GM21529 (cell line): Measurements from ENCODE around the gene ATP5MK.
"Not testable (repeated sequence)": the region's sequence is repeated elsewhere in the genome, so short reads cannot be mapped to it uniquely, and the experiment has no call there.

ENCODE experiments used
- ATAC-seq: cut with Tn5 transposase; IDR thresholded peaks from one replicate; pipeline ENCODE4 v1.9.1; 2021; ENCODE audit not compliant: unreplicated experiment

Gene ATP5MK

DNA sequence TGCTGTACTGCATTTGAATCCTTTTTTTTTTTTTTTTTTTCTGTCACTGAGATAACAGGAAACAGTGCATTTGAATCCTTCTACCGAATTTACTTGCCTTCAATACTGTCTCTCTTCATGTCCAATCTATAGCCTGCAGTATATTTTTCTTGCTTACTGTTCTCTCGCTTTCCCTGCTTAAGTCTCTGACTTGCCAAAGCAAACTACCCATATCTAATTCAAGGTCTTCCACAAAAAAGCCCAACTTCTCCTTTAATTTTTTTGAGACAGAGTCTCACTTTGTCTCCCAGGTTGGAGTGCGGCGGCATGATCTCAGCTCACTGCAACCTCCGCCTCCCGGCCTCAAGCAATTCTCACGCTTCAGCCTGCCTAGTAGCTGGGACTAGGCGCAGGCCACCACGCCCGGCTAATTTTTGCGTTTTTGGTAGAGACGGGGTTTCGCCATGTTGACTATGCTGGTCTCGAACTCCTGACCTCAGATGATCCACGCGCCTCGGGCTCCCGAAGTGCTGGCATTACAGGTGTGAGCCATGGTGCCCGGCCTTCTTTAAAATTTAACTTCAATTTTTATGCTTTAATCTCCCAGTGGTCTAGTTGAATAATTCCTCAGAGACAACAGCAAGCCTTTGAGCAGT lies 1.0 kb upstream of the ATP5MK start:
- ATAC-seq = no peak

DNA sequence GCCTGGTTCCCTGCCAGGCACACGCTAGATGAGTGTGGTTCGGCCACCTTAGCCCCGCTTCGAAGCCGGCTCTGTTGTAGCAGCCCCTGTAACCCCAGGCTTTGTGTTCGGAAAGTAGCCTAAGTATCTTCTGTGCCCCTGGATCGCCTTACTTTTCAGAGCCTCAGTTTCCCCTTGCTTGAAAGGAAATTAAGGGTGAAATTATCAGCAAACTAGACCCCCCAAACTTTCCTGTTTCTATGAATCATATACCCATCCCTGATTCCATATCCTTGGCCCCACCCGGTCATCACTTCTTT lies 463 bp upstream of the ATP5MK start:
- ATAC-seq = no peak

DNA sequence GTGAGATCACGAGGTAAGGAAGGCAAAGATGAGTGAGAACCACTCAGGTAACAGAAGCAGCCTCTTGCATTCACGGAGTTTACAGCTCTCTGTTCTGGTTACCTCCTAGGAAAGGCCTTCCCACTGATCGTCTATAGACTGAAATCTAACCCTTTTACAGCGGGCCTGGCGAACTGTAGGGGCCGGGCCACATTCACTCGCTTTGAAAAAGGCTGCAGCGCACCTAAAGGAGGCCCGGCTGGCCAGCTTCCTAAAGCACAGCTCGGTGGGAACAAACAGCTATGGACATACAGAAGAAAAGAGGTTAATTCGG lies 565 bp downstream of the ATP5MK start:
- no peak for ATAC-seq

DNA sequence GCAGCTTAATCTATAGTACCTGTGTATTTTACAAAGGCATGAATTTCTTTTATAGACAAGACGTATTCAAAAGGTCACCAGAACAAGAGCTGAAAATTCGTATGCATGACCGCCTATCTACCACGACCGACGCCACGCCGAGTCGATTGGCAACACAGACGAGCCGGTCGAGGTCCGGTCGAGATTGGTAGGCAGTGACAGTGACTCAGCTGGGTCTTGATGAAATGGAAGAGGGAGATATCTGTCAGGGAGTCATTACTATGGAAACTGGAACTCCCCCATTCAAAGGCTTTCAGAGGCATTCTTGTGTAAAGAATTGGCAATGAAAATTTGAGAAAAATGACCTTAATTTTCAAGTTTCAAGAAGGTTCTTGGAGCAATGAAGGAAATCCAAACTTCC lies 2.1 kb downstream of the ATP5MK start:
- no peak for ATAC-seq

- no peak for ATAC-seq
Measured at GRCh38 chr10:103382769-103383168, 13.5 kb downstream of the ATP5MK start.

GRCh38 chr10:103374263-103374662 lies 22.0 kb downstream of the ATP5MK start:
- ATAC-seq = no peak

- no peak for ATAC-seq
Measured at GRCh38 chr10:103373544-103373943, 22.7 kb downstream of the ATP5MK start.

- peak; percentile 53 for ATAC-seq
Measured at GRCh38 chr10:103367782-103368518, 28.3 kb downstream of the ATP5MK start, which contains the start of gene TAF5. Gene TAF5, plus strand, starts transcription at chr10:103367976. Its CDS starts 14 bp downstream, at chr10:103367990.

DNA sequence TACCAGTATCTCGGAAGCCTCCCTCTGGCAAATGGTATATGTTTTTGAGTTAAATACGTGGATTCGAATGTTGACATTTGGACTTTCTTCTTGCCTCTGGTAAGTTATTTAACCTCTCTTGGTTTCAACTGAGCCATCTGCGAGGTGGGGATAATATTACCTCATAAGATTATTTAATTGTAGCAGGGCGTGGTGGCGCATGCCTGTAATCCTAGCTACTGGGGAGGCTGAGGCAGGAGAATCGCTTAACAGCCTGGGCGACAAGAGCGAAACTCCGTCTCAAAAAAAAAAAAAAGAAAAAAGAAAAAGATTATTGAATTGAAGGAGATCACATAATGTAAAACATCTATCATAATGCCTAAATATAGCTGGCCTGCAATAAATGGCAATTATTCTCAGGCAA lies 28.9 kb downstream of the ATP5MK start:
- ATAC-seq = no peak

- ATAC-seq = not testable (repeated sequence)
Measured at GRCh38 chr10:103360791-103361190, 35.5 kb downstream of the ATP5MK start.

DNA sequence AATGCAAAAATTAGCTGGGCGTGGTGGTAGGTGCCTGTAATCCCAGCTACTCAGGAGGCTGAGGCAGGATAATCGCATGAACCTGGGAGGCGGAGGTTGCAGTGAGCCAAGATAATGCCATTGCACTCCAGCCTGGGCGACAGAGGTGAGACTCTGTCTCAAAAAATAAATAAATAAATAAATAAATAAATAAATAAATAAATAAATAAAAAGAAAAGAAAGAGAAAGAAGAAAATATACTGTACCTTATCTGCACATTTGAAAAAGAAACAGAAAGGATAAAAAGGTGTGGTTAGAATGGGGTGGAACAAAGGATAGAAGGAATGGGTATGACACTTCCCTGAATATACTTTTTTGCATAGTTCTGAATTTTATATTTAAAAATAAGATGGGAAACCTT lies 36.8 kb downstream of the ATP5MK start:
- ATAC-seq = not testable (repeated sequence)

- no peak for ATAC-seq
Measured at GRCh38 chr10:103355906-103356599, 40.2 kb downstream of the ATP5MK start.

DNA sequence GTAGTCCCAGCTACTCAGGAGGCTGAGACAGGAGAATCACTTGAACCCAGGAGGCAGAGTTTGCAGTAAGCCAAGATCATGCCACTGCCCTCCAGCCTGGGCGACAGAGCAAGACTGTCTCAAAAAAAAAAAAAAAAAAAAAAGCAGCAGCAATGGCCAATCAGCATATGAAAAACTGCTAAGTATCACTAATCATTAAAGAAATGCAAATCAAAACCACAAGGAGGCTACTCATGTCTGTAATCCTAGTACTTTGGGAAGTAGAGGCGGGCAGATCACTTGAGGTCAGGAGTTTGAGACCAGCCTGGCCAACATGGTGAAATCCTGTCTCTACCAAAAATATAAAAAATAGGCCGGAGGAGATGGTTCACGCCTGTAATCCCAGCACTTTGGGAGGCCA lies 41.7 kb downstream of the ATP5MK start:
- not testable (repeated sequence) for ATAC-seq

GRCh38 chr10:103353281-103353680 lies 43.0 kb downstream of the ATP5MK start:
- no peak for ATAC-seq

GRCh38 chr10:103350517-103351260 lies 45.6 kb downstream of the ATP5MK start, which contains the start of gene PCGF6:
Gene PCGF6, minus strand, starts transcription at chr10:103351140. Its CDS starts 74 bp downstream, at chr10:103351066.
- ATAC-seq = peak; percentile 83

- ATAC-seq = no peak
Measured at GRCh38 chr10:103350175-103350516, 46.1 kb downstream of the ATP5MK start.
